ENCODE results near the gene COQ8B. TPM values are rescaled to one million over a fixed set of nuclear protein-coding genes. Genes with fewer than 3 reads are reported as not detected.

The COQ8B gene
- total RNA-seq, 1 experiment from 2014 or later = 57.7 TPM

DNA sequence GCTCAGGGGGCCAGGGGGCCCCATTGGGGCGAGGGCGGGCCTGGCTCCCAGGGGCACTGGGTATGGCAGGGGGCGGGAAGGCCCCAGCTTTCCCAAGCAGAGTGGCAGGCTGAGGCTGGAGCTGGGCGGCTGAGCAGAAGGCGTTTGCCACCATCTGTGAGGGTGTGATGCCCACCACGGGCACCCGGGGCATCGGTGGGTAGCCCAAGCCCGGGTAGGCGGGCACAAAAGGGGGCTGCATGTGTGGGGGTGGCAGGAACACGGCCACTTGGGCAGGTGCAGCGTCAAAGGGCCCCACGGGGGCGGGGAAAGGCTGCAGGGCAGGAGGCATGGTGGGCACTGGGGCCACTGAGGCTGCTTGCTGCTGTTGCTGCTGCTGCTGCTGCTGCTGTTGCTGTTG is 49.1 kb downstream of the COQ8B start:
- Histone ChIP-seq H3K27me3 (ENCODE audit: insufficient read depth, low read depth) (no peaks in the 10 kb centered on the region), H3K4me3 (no peak overlapping the region), H3F3A (ENCODE audit: insufficient read depth, low read depth) (peaks cover 26% of the 10 kb centered on the region), H3K79me2 (ENCODE audit: low read depth) (no peaks in the 10 kb centered on the region), H4K20me1 (ENCODE audit: insufficient read depth) (no peaks in the 10 kb centered on the region), H3K9me3 (ENCODE audit: insufficient read depth, low read depth) (no peaks in the 10 kb centered on the region), H3K27ac (no peak overlapping the region), H3K4me1 (replicated peaks; ENCODE audit: insufficient read depth) (peaks cover 34% of the 10 kb centered on the region), H3K9me2 (ENCODE audit: insufficient read depth) (no peaks in the 10 kb centered on the region), H3K36me3 (ENCODE audit: low read depth) (0 out of 2 replicates have a peak, but pooled peaks cover 6% of the 10 kb centered on the region), H2AFZ (no peak overlapping the region), H3K4me2 (no peak overlapping the region)
- intact Hi-C loops (cut with micrococcal nuclease; ENCODE audit: unreplicated experiment) = loop anchor here (10.0 kb wide), 1 partner anchor 907 kb away; the partner anchor contains the start of gene CEACAM21
- no TSS peak for BruUV-seq (replicated peaks)
- TF ChIP-seq, protein P1, sequence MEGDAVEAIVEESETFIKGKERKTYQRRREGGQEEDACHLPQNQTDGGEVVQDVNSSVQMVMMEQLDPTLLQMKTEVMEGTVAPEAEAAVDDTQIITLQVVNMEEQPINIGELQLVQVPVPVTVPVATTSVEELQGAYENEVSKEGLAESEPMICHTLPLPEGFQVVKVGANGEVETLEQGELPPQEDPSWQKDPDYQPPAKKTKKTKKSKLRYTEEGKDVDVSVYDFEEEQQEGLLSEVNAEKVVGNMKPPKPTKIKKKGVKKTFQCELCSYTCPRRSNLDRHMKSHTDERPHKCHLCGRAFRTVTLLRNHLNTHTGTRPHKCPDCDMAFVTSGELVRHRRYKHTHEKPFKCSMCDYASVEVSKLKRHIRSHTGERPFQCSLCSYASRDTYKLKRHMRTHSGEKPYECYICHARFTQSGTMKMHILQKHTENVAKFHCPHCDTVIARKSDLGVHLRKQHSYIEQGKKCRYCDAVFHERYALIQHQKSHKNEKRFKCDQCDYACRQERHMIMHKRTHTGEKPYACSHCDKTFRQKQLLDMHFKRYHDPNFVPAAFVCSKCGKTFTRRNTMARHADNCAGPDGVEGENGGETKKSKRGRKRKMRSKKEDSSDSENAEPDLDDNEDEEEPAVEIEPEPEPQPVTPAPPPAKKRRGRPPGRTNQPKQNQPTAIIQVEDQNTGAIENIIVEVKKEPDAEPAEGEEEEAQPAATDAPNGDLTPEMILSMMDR (conservative IDR thresholded peaks at IDR 0.05) = no peak
- no peak for TF ChIP-seq EZH2 (IDR thresholded peaks at IDR 0.05; ENCODE audit: low read depth)
- CTCF ChIA-PET = no interaction called here
- POLR2A ChIA-PET (ENCODE audit: unreplicated experiment) = no interaction called here
- DNase-seq = no peak

DNA sequence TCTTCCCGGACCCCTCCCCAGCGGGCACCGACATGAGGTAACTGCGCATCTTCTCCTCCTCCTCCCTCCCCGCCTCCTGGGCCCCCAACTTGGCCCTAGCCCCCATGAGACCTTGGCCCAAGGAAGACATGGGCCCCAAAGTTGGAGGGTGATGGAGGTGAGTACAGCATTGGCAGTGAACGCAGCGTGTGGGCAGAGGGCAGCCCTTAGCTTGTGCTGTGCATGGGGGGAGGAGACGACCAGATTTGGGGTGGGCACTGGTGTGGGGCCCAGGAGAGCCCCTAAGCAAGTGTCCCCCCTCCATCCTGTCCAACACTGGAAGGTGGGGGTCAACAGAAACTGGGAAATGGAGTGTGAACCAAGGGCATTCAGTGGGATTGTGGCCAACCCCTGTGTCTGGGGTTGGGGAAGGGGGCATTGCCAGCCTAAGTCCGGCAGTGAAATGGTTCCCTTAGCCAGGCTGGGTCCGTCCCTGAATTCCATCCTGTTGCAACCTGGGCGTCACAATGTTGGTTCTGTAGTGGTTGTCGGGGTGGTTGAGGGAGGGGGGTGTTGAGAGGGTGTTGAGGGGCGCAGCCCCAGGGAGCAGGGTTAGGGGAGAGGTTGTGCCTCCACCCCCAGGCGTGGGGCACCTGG is 49.8 kb downstream of the COQ8B start:
- Histone ChIP-seq H3F3A (ENCODE audit: insufficient read depth, low read depth) (peaks cover 27% of the 10 kb centered on the region), H3K79me2 (ENCODE audit: low read depth) (no peaks in the 10 kb centered on the region), H3K36me3 (ENCODE audit: low read depth) (0 out of 2 replicates have a peak, but pooled peaks cover 6% of the 10 kb centered on the region), H3K4me3 (no peak overlapping the region), H3K27me3 (ENCODE audit: insufficient read depth, low read depth) (no peaks in the 10 kb centered on the region), H3K9me2 (ENCODE audit: insufficient read depth) (no peaks in the 10 kb centered on the region), H4K20me1 (ENCODE audit: insufficient read depth) (no peaks in the 10 kb centered on the region), H3K27ac (peak overlapping the region; percentile 86), H3K9me3 (ENCODE audit: insufficient read depth, low read depth) (no peaks in the 10 kb centered on the region), H2AFZ (no peak overlapping the region), H3K4me2 (peak overlapping the region; percentile 43; the same call in 1 of the 2 replicates), H3K4me1 (replicated peaks; ENCODE audit: insufficient read depth) (peaks cover 34% of the 10 kb centered on the region)
- POLR2A ChIA-PET (ENCODE audit: unreplicated experiment) = no interaction called here
- TF ChIP-seq, protein P1 (conservative IDR thresholded peaks at IDR 0.05) = no peak
- TF ChIP-seq EZH2 (IDR thresholded peaks at IDR 0.05; ENCODE audit: low read depth) = no peak
- CTCF ChIA-PET = no interaction called here
- TSS peak; percentile 67 for BruUV-seq (replicated peaks)
- intact Hi-C loops (cut with micrococcal nuclease; ENCODE audit: unreplicated experiment) = loop anchor here (1.0 to 10.0 kb wide), 2 partner anchors 49 to 908 kb away; partner anchors contain the start of genes CEACAM21 and COQ8B
- no peak for DNase-seq

DNA sequence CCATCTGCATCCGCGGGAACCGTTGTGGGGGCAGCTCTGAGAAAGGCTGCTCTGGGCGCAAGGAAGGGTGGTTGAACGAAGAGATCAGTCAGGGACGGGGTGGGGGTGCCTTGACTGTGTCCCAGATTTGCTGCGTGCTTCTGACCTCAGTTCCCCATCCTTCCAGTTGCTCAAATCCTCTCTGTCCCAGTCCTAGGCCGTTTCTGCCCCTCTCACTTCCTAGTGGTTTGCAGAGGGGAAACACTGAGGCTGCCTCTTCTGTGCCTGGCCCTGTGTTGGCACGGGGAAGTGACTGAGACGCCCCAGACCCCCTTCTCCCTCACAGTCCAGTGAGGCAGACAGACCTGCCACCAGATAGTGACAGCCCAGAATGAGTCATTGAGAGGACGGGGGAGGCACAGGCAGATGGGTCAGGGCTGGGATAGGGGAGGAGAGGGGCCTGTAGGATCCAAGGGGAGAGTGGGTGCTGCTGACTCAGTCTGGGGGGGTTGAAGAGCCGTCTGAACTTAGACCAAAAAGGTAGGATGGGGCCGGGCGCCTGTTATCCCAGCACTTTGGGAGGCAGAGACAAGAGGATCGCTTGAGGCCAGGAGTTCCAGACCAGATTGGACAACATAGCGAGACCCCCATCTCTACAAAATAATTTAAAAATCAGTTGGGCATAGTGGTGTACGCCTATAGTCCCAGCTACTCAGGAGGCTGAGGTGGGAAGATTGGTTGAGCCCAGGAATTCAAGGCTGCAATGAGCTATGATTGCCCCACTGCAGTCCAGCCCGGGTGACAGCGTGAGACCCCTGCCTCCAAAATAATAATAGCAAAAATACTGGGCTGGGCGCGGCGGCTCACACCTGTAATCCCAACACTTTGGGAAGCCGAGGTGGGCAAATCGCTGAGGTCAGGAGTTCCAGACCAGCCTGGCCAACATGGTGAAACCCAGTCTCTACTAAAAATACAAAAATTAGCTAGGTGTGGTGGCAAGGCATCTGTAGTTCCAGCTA is 52.7 kb downstream of the COQ8B start:
- Histone ChIP-seq H3K4me1 (replicated peaks; ENCODE audit: insufficient read depth) (peaks cover 34% of the 10 kb centered on the region), H3K79me2 (ENCODE audit: low read depth) (no peaks in the 10 kb centered on the region), H3K27ac (0 out of 2 replicates have a peak overlapping the region, but pooled peaks have one; percentile 86), H3K9me3 (ENCODE audit: insufficient read depth, low read depth) (no peaks in the 10 kb centered on the region), H3K9me2 (ENCODE audit: insufficient read depth) (no peaks in the 10 kb centered on the region), H3F3A (ENCODE audit: insufficient read depth, low read depth) (peaks cover 33% of the 10 kb centered on the region), H4K20me1 (ENCODE audit: insufficient read depth) (no peaks in the 10 kb centered on the region), H3K27me3 (ENCODE audit: insufficient read depth, low read depth) (no peaks in the 10 kb centered on the region), H3K4me2 (peak overlapping the region; percentile 86), H2AFZ (no peak overlapping the region; the same call in 1 of the 2 replicates), H3K4me3 (peak overlapping the region; percentile 94; the same call in 1 of the 2 replicates), H3K36me3 (ENCODE audit: low read depth) (0 out of 2 replicates have a peak, but pooled peaks cover 2% of the 10 kb centered on the region)
- POLR2A ChIA-PET (ENCODE audit: unreplicated experiment) = interaction anchor here (0.6 to 1.0 kb wide), 2 partner anchors 114 to 495 kb away, joined by 9 to 11 read pairs; partner anchors contain the start of gene RAB4B
- intact Hi-C loops (cut with micrococcal nuclease; ENCODE audit: unreplicated experiment) = loop anchor here (1.0 to 10.0 kb wide), 9 partner anchors 51 to 911 kb away; partner anchors contain the start of genes CEACAM21, SNRPA and TGFB1
- TSS peak; percentile 55 for BruUV-seq (replicated peaks)
- no peak for DNase-seq
- TF ChIP-seq EZH2 (IDR thresholded peaks at IDR 0.05; ENCODE audit: low read depth) = no peak
- TF ChIP-seq, protein P1 (conservative IDR thresholded peaks at IDR 0.05) = no peak
- CTCF ChIA-PET = interaction anchor here (0.6 to 1.1 kb wide), 9 partner anchors 29 to 599 kb away, joined by 3 to 8 read pairs (median 4); no protein-coding TSS in a partner anchor
